Measurements from ENCODE around the gene MAML2. TPM values are rescaled to one million over a fixed set of nuclear protein-coding genes. Genes with fewer than 3 reads are reported as not detected.

MAML2 gene
- total and polyA plus RNA-seq, 2 of the 13 experiments (the other 11 are each of a cell fraction or from before 2014, with no cell fraction given) = 2.3 to 25.9 TPM

DNA sequence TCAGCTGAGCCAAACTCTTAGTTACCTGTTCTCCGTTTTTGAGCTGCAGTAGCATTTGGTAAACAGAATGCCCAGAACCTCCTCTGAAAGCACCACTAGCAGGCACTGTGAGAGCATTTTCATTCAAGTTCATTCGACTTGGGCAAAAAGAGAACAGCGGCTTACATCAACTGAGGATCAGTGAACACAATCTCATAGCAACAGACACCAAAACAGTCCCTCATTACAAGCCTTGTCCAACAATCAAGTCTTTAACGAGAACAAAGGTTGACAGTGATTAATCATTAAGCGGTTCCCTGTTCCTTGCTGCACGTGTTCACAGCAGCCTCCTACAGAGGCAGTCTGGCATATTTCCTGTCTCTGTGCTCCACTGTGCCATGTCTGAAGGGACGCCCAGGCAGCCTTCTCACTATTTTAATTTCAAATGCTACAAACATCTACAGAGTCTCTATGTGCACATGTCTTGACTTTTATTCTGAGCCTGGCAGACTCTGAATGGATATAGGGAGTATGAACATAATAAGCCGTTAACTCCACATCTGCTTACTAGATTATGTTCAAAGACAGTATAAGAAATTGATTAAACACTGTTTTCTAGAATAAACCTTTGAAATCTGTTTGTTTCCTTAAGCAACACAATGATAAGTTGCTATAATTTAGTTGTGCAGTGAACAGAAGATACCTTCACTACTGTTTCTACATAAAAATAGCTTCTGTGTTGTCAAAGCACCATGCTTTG lies 330.7 kb downstream of the MAML2 start (continued):
- TF ChIP-seq, protein P1, sequence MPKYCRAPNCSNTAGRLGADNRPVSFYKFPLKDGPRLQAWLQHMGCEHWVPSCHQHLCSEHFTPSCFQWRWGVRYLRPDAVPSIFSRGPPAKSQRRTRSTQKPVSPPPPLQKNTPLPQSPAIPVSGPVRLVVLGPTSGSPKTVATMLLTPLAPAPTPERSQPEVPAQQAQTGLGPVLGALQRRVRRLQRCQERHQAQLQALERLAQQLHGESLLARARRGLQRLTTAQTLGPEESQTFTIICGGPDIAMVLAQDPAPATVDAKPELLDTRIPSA (CRISPR knock-in tag; IDR thresholded peaks at IDR 0.05; ENCODE audit: borderline replicate concordance) = no peak
- no peak for TF ChIP-seq HNRNPH1 (optimal IDR thresholded peaks at IDR 0.05; ENCODE audit: low read depth, low read length)
- TF ChIP-seq TCF7L2 (IDR thresholded peaks at IDR 0.05; ENCODE audit: low read depth, low read length) = peak; percentile 25; the same call in 1 of the 2 replicates
- no peak for TF ChIP-seq ZBTB3 (CRISPR knock-in tag; IDR thresholded peaks at IDR 0.05; ENCODE audit: borderline replicate concordance, low read depth)
- TF ChIP-seq ZNF670 (CRISPR knock-in tag; IDR thresholded peaks at IDR 0.05; ENCODE audit: borderline replicate concordance) = no peak
- TF ChIP-seq, protein P2, sequence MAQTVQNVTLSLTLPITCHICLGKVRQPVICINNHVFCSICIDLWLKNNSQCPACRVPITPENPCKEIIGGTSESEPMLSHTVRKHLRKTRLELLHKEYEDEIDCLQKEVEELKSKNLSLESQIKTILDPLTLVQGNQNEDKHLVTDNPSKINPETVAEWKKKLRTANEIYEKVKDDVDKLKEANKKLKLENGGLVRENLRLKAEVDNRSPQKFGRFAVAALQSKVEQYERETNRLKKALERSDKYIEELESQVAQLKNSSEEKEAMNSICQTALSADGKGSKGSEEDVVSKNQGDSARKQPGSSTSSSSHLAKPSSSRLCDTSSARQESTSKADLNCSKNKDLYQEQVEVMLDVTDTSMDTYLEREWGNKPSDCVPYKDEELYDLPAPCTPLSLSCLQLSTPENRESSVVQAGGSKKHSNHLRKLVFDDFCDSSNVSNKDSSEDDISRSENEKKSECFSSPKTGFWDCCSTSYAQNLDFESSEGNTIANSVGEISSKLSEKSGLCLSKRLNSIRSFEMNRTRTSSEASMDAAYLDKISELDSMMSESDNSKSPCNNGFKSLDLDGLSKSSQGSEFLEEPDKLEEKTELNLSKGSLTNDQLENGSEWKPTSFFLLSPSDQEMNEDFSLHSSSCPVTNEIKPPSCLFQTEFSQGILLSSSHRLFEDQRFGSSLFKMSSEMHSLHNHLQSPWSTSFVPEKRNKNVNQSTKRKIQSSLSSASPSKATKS (CRISPR knock-in tag; IDR thresholded peaks at IDR 0.05) = no peak
- TF ChIP-seq ZNF446 (CRISPR knock-in tag; IDR thresholded peaks at IDR 0.05) = no peak
- 0 out of 2 replicates have a peak, but pooled peaks have one; percentile 90 for TF ChIP-seq CHD4 (IDR thresholded peaks at IDR 0.05; ENCODE audit: borderline replicate concordance, low read length)
- TF ChIP-seq ZNF264 (CRISPR knock-in tag; IDR thresholded peaks at IDR 0.05) = peak; percentile 77
- TF ChIP-seq RBAK (CRISPR knock-in tag; IDR thresholded peaks at IDR 0.05) = no peak
- TF ChIP-seq ZBTB7A (CRISPR knock-in tag; IDR thresholded peaks at IDR 0.05) = no peak
- no peak for TF ChIP-seq ONECUT2 (CRISPR knock-in tag; IDR thresholded peaks at IDR 0.05)
- TF ChIP-seq, protein P3, sequence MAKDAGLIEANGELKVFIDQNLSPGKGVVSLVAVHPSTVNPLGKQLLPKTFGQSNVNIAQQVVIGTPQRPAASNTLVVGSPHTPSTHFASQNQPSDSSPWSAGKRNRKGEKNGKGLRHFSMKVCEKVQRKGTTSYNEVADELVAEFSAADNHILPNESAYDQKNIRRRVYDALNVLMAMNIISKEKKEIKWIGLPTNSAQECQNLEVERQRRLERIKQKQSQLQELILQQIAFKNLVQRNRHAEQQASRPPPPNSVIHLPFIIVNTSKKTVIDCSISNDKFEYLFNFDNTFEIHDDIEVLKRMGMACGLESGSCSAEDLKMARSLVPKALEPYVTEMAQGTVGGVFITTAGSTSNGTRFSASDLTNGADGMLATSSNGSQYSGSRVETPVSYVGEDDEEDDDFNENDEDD (CRISPR knock-in tag; IDR thresholded peaks at IDR 0.05; ENCODE audit: borderline replicate concordance) = peak; percentile 73; the same call in 1 of the 2 replicates
- no peak for TF ChIP-seq SRSF9 (IDR thresholded peaks at IDR 0.05; ENCODE audit: borderline replicate concordance, insufficient read depth, low read depth, low read length, poor library complexity, severe bottlenecking)
- TF ChIP-seq, protein P4, sequence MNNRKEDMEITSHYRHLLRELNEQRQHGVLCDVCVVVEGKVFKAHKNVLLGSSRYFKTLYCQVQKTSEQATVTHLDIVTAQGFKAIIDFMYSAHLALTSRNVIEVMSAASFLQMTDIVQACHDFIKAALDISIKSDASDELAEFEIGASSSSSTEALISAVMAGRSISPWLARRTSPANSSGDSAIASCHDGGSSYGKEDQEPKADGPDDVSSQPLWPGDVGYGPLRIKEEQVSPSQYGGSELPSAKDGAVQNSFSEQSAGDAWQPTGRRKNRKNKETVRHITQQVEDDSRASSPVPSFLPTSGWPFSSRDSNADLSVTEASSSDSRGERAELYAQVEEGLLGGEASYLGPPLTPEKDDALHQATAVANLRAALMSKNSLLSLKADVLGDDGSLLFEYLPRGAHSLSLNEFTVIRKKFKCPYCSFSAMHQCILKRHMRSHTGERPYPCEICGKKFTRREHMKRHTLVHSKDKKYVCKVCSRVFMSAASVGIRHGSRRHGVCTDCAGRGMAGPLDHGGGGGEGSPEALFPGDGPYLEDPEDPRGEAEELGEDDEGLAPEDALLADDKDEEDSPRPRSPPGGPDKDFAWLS (CRISPR knock-in tag; IDR thresholded peaks at IDR 0.05; ENCODE audit: borderline replicate concordance) = no peak
- TF ChIP-seq, protein P5, sequence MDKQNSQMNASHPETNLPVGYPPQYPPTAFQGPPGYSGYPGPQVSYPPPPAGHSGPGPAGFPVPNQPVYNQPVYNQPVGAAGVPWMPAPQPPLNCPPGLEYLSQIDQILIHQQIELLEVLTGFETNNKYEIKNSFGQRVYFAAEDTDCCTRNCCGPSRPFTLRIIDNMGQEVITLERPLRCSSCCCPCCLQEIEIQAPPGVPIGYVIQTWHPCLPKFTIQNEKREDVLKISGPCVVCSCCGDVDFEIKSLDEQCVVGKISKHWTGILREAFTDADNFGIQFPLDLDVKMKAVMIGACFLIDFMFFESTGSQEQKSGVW (CRISPR knock-in tag; IDR thresholded peaks at IDR 0.05; ENCODE audit: borderline replicate concordance) = no peak
- no peak for TF ChIP-seq ZSCAN30 (CRISPR knock-in tag; IDR thresholded peaks at IDR 0.05)
- TF ChIP-seq RCOR2 (CRISPR knock-in tag; IDR thresholded peaks at IDR 0.05) = peak; percentile 83
- TF ChIP-seq PHF5A (CRISPR knock-in tag; IDR thresholded peaks at IDR 0.05; ENCODE audit: low read depth, unreplicated experiment) = peak; percentile 52
- peak in 1 of 2 experiments; percentile 39; a peak in 1 of 4 replicates for TF ChIP-seq KLF16 (CRISPR knock-in tag; IDR thresholded peaks at IDR 0.05)
- no peak for TF ChIP-seq GPN1 (CRISPR knock-in tag; IDR thresholded peaks at IDR 0.05; ENCODE audit: borderline replicate concordance)
- TF ChIP-seq, protein P6, sequence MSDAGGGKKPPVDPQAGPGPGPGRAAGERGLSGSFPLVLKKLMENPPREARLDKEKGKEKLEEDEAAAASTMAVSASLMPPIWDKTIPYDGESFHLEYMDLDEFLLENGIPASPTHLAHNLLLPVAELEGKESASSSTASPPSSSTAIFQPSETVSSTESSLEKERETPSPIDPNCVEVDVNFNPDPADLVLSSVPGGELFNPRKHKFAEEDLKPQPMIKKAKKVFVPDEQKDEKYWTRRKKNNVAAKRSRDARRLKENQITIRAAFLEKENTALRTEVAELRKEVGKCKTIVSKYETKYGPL (CRISPR knock-in tag; IDR thresholded peaks at IDR 0.05) = no peak
